Measurements from ENCODE around the gene GFOD2. TPM values are rescaled to one million over a fixed set of nuclear protein-coding genes. Genes with fewer than 3 reads are reported as not detected.
A peak's percentile ranks its signal among the peaks of the same experiment; 100 is the strongest.

Gene GFOD2
- total and polyA plus RNA-seq, 3 donors from 2014 or later, result 18.0 to 23.0 (median 20.4) TPM

- Histone ChIP-seq H3K4me1 (peaks cover 10% of the 10 kb centered on the region), H3K27ac (no peak overlapping the region), H3K9me3 (no peaks in the 10 kb centered on the region), H3K27me3 (no peaks in the 10 kb centered on the region), H3K4me3 (no peak overlapping the region), H3K36me3 (ENCODE audit: low read depth, missing control alignments) (no peaks in the 10 kb centered on the region)
- intact Hi-C loops (cut with DNase I; ENCODE audit: low total_unique reads), result loop anchor here (10.0 kb wide), 1 partner anchor 105 kb away; no protein-coding TSS in a partner anchor
- no peak for DNase-seq
- no peak for TF ChIP-seq POLR2A (IDR thresholded peaks at IDR 0.05)
- TF ChIP-seq CTCF (IDR thresholded peaks at IDR 0.05), result no peak
- 32 to 48% methylated on average over 4 to 33 of the region's 34 CpGs for WGBS, 2 donors
These were observed 69.6 kb downstream of the GFOD2 start for GRCh38 chr16:67649494-67649931.

- intact Hi-C loops (cut with DNase I; ENCODE audit: low total_unique reads), result loop anchor here (10.0 kb wide), 1 partner anchor 104 kb away; no protein-coding TSS in a partner anchor
- Histone ChIP-seq H3K9me3 (no peaks in the 10 kb centered on the region), H3K36me3 (ENCODE audit: low read depth, missing control alignments) (no peaks in the 10 kb centered on the region), H3K4me3 (peak overlapping the region in 1 of 2 donors; percentile 5), H3K27me3 (no peaks in the 10 kb centered on the region), H3K4me1 (peaks cover 10% of the 10 kb centered on the region), H3K27ac (no peak overlapping the region)
- WGBS, 2 donors, result 28 to 57% methylated on average over 14 to 32 of the region's 35 CpGs
- no peak for DNase-seq
- TF ChIP-seq CTCF (IDR thresholded peaks at IDR 0.05), result no peak
- TF ChIP-seq POLR2A (IDR thresholded peaks at IDR 0.05), result no peak
These were observed 70.2 kb downstream of the GFOD2 start for GRCh38 chr16:67648764-67649407.

GRCh38 chr16:67648088-67648763 is 70.9 kb downstream of the GFOD2 start:
- 17 to 26% methylated on average over 17 to 25 of the region's 65 CpGs for WGBS, 2 donors

GRCh38 chr16:67647681-67648080 is 71.4 kb downstream of the GFOD2 start:
- WGBS, 2 donors, result 59 to 68% methylated on average over 13 of the region's 13 CpGs
- Histone ChIP-seq H3K9me3 (no peaks in the 10 kb centered on the region), H3K27ac (no peak overlapping the region), H3K4me1 (peaks cover 3% of the 10 kb centered on the region), H3K4me3 (no peak overlapping the region), H3K27me3 (no peaks in the 10 kb centered on the region), H3K36me3 (ENCODE audit: low read depth, missing control alignments) (no peaks in the 10 kb centered on the region)
- TF ChIP-seq POLR2A (IDR thresholded peaks at IDR 0.05) (no peak), CTCF (IDR thresholded peaks at IDR 0.05) (no peak)
- DNase-seq, result no peak
- intact Hi-C loops (cut with DNase I; ENCODE audit: low total_unique reads), result loop anchor here (10.0 kb wide), 1 partner anchor 103 kb away; no protein-coding TSS in a partner anchor

More at GRCh38 chr16:67648088-67648763, 70.9 kb downstream of the GFOD2 start:
- Histone ChIP-seq H3K36me3 (ENCODE audit: low read depth, missing control alignments) (no peaks in the 10 kb centered on the region), H3K4me1 (peaks cover 4% of the 10 kb centered on the region), H3K27ac (no peak overlapping the region), H3K9me3 (no peaks in the 10 kb centered on the region), H3K27me3 (no peaks in the 10 kb centered on the region), H3K4me3 (peak overlapping the region in 1 of 2 donors; percentile 5)
- TF ChIP-seq CTCF (IDR thresholded peaks at IDR 0.05) (no peak), POLR2A (IDR thresholded peaks at IDR 0.05) (no peak)
- intact Hi-C loops (cut with DNase I; ENCODE audit: low total_unique reads), result loop anchor here (10.0 kb wide), 1 partner anchor 103 kb away; no protein-coding TSS in a partner anchor
- no peak for DNase-seq
